Keratinocyte (primary cell): ENCODE data around the gene RALGPS1. TPM values are rescaled to one million over a fixed set of nuclear protein-coding genes. Genes with fewer than 3 reads are reported as not detected.

Experiments used
- DNase-seq: peaks from one replicate; pipeline ENCODE4 v3.0.0-alpha.2; 2011; ENCODE audit warnings: low read depth, missing footprints, low spot score
- FAIRE-seq: peaks from 2 replicates; lab custom pipeline; 2011; peaks lifted over from hg19 to GRCh38; lab: Jason Lieb, UNC
- H2AFZ ChIP-seq: 2 replicates; pipeline ENCODE4 v1.6.0; 2012; ENCODE audit warnings: low read length, control low read depth, inconsistent platforms; ENCODE audit not compliant: control insufficient read depth
- H3K27ac ChIP-seq: 2 replicates; pipeline ENCODE4 v1.5.1; 2011; ENCODE audit warnings: low read length; ENCODE audit not compliant: control insufficient read depth, insufficient read depth
- H3K27me3 ChIP-seq: 3 replicates; pipeline ENCODE4 v1.6.0; 2011; ENCODE audit warnings: low read length; ENCODE audit not compliant: control insufficient read depth, insufficient read depth; ENCODE audit errors: extremely low read depth
- H3K36me3 ChIP-seq, 2 experiments: 2 replicates in 1 of 2; 3 replicates in 1 of 2; pipeline ENCODE4 v1.5.1; 2011; ENCODE audit warnings: low read length in 2 of 2, mild to moderate bottlenecking in 1 of 2; ENCODE audit not compliant: control insufficient read depth in 2 of 2, insufficient read depth in 2 of 2; ENCODE audit errors: extremely low read depth in 1 of 2
- H3K4me1 ChIP-seq: 3 replicates; pipeline ENCODE4 v1.5.1; 2011; ENCODE audit warnings: low read length; ENCODE audit not compliant: control insufficient read depth, insufficient read depth; ENCODE audit errors: extremely low read depth
- H3K4me2 ChIP-seq: 3 replicates; pipeline ENCODE4 v1.6.0; 2011; ENCODE audit warnings: low read depth, low read length; ENCODE audit not compliant: control insufficient read depth, insufficient read depth; ENCODE audit errors: extremely low read depth
- H3K4me3 ChIP-seq, 3 experiments: fragments of 200-600 bp in 1 of 3; sonication (generic) in 1 of 3; 2 replicates in 2 of 3; 3 replicates in 1 of 3; pipeline ENCODE4 v1.5.1; 2011 to 2016; ENCODE audit warnings: low read length in 3 of 3, mild to moderate bottlenecking in 3 of 3, control low read depth in 2 of 3, inconsistent platforms in 1 of 3, low read depth in 1 of 3, mixed read lengths in 1 of 3, mixed run types in 1 of 3, moderate library complexity in 1 of 3; ENCODE audit not compliant: control insufficient read depth in 2 of 3, insufficient read depth in 2 of 3; ENCODE audit errors: extremely low read depth in 1 of 3
- H3K79me2 ChIP-seq: 2 replicates; pipeline ENCODE4 v1.6.0; 2012; ENCODE audit warnings: low read length; ENCODE audit not compliant: control insufficient read depth, insufficient read depth
- H3K9ac ChIP-seq: 3 replicates; pipeline ENCODE4 v1.6.0; 2011; ENCODE audit warnings: low read length; ENCODE audit not compliant: control insufficient read depth, insufficient read depth; ENCODE audit errors: extremely low read depth
- H3K9me1 ChIP-seq: 3 replicates; pipeline ENCODE4 v1.6.0; 2011; ENCODE audit warnings: low read length; ENCODE audit not compliant: control insufficient read depth, insufficient read depth; ENCODE audit errors: extremely low read depth
- H3K9me3 ChIP-seq: 2 replicates; pipeline ENCODE4 v1.5.1; 2012; ENCODE audit warnings: low read depth, low read length; ENCODE audit not compliant: control insufficient read depth
- H4K20me1 ChIP-seq: 3 replicates; pipeline ENCODE4 v1.6.0; 2011; ENCODE audit warnings: low read length; ENCODE audit not compliant: control insufficient read depth, insufficient read depth; ENCODE audit errors: extremely low read depth
- CTCF ChIP-seq, 3 experiments: IDR thresholded peaks in 1 of 3; conservative IDR thresholded peaks in 1 of 3; optimal IDR thresholded peaks in 1 of 3; 2 replicates in 2 of 3; 3 replicates in 1 of 3; pipeline versions ENCODE3 to v1.5.1; 2011; ENCODE audit warnings: low read length in 3 of 3, mild to moderate bottlenecking in 3 of 3, moderate library complexity in 2 of 3, control low read depth in 1 of 3, inconsistent platforms in 1 of 3; ENCODE audit not compliant: insufficient read depth in 2 of 3; ENCODE audit errors: extremely low read depth in 1 of 3
- EZH2 ChIP-seq: IDR thresholded peaks from one replicate; pipeline ENCODE4 v1.6.1; 2012; ENCODE audit warnings: inconsistent platforms, mild to moderate bottlenecking, low read length, moderate library complexity
- dilution Hi-C: fragments of 300-500 bp; cut with MboI; formaldehyde crosslinking; loops from one replicate; pipeline ENCODE4 v1.7.0; 2020; ENCODE audit warnings: low sequenced_read_pairs; ENCODE audit not compliant: extremely low pct_ligation_motif_present
- polyA plus RNA-seq, 5 experiments: library from polyadenylated mRNA; depleted of rRNA in 3 of 5; stranded (reverse) in 3 of 5; stranded (forward) in 1 of 5; unstranded in 1 of 5; fragments of >200 nt; gene quantifications; 1 replicate in 1 of 5; 2 replicates in 3 of 5; 3 replicates in 1 of 5; pipeline versions ENCODE4 v1.2.1 to v1.2.3, GENCODE V29; 2011 to 2012; ENCODE audit warnings: missing spikeins in 2 of 5, low read depth in 1 of 5, low replicate concordance in 1 of 5

The RALGPS1 gene
- polyA plus RNA-seq, 1 donor (not counting 4 experiments of a cell fraction or from before 2014, with no cell fraction given) = 0.56 TPM

GRCh38 chr9:127099664-127100063, 185.1 kb downstream of the RALGPS1 start:
- no peaks in the 10 kb centered on the region for H3K9me1 ChIP-seq
- no peaks in the 10 kb centered on the region for H3K9me3 ChIP-seq
- H3K36me3 ChIP-seq = no peaks in the 10 kb centered on the region
- H3K9ac ChIP-seq = no peak overlapping the region
- no peaks in the 10 kb centered on the region for H3K79me2 ChIP-seq
- DNase-seq (no peak), FAIRE-seq (no peak)
- dilution Hi-C loops = no loop called here
- H4K20me1 ChIP-seq = no peaks in the 10 kb centered on the region
- TF ChIP-seq EZH2 = no peak
- TF ChIP-seq CTCF (optimal IDR thresholded peaks at IDR 0.05 in 1 of 3, IDR thresholded peaks at IDR 0.05 in 1 of 3, conservative IDR thresholded peaks at IDR 0.05 in 1 of 3; ENCODE audit: extremely low read depth in 1 of 3, insufficient read depth in 2 of 3, low read length in 3 of 3) = no peak
- no peak overlapping the region for H3K4me3 ChIP-seq
- H3K27ac ChIP-seq = no peak overlapping the region
- H3K4me1 ChIP-seq = peaks cover 4% of the 10 kb centered on the region
- no peaks in the 10 kb centered on the region for H3K27me3 ChIP-seq
- no peak overlapping the region for H3K4me2 ChIP-seq
- H2AFZ ChIP-seq = no peak overlapping the region

GRCh38 chr9:127102176-127102575, 187.6 kb downstream of the RALGPS1 start:
- Histone ChIP-seq H3K79me2 (no peaks in the 10 kb centered on the region), H2AFZ (no peak overlapping the region), H3K36me3 (no peaks in the 10 kb centered on the region), H3K9me3 (no peaks in the 10 kb centered on the region), H3K9ac (no peak overlapping the region), H3K27me3 (no peaks in the 10 kb centered on the region), H3K9me1 (no peaks in the 10 kb centered on the region), H3K4me2 (no peak overlapping the region), H3K4me1 (peaks cover 8% of the 10 kb centered on the region), H3K27ac (no peak overlapping the region), H4K20me1 (no peaks in the 10 kb centered on the region), H3K4me3 (no peak overlapping the region)
- no peak for DNase-seq
- dilution Hi-C loops = no loop called here
- TF ChIP-seq CTCF (optimal IDR thresholded peaks at IDR 0.05 in 1 of 3, IDR thresholded peaks at IDR 0.05 in 1 of 3, conservative IDR thresholded peaks at IDR 0.05 in 1 of 3; ENCODE audit: extremely low read depth in 1 of 3, insufficient read depth in 2 of 3, low read length in 3 of 3) (no peak), EZH2 (no peak)
- FAIRE-seq = no peak
